H9 (cell line): ENCODE measurements around the gene TPM2. TPM values are rescaled to one million over a fixed set of nuclear protein-coding genes. Genes with fewer than 3 reads are reported as not detected.

ENCODE experiments used
- DNase-seq: peaks from one replicate; pipeline ENCODE4 v3.0.0-alpha.2; 2017
- H2AFZ ChIP-seq: one replicate; pipeline ENCODE4 v1.6.1; 2013; ENCODE audit warnings: mild to moderate bottlenecking, low read length, control low read depth, moderate library complexity
- H2AK5ac ChIP-seq: 2 replicates; pipeline ENCODE4 v1.6.1; 2013; ENCODE audit warnings: low read length, control low read depth, mixed read lengths; ENCODE audit not compliant: insufficient read length
- H2BK120ac ChIP-seq: one replicate; pipeline ENCODE4 v1.6.1; 2013; ENCODE audit warnings: low read depth, mild to moderate bottlenecking, low read length, control low read depth, inconsistent platforms; ENCODE audit not compliant: poor library complexity, severe bottlenecking
- H2BK12ac ChIP-seq: 2 replicates; pipeline ENCODE4 v1.6.1; 2013; ENCODE audit warnings: low read length, control low read depth, mixed read lengths, low read depth; ENCODE audit not compliant: insufficient read length
- H2BK15ac ChIP-seq: 2 replicates; pipeline ENCODE4 v1.6.1; 2013; ENCODE audit warnings: low read depth, low read length, control low read depth
- H2BK20ac ChIP-seq: one replicate; pipeline ENCODE4 v1.6.1; 2013; ENCODE audit warnings: low read depth, mild to moderate bottlenecking, low read length, control low read depth, inconsistent platforms; ENCODE audit not compliant: poor library complexity, severe bottlenecking
- H2BK5ac ChIP-seq: 2 replicates; pipeline ENCODE4 v1.6.1; 2013; ENCODE audit warnings: low read length, control low read depth, mixed read lengths; ENCODE audit not compliant: insufficient read length
- H3K14ac ChIP-seq: 2 replicates; pipeline ENCODE4 v1.6.1; 2013; ENCODE audit warnings: low read length, control low read depth; ENCODE audit not compliant: insufficient read depth
- H3K18ac ChIP-seq: 2 replicates; pipeline ENCODE4 v1.6.1; 2013; ENCODE audit warnings: low read depth, mild to moderate bottlenecking, mixed read lengths, low read length, control low read depth; ENCODE audit not compliant: insufficient read length
- H3K23ac ChIP-seq: 2 replicates; pipeline ENCODE4 v1.6.1; 2013; ENCODE audit warnings: low read length, control low read depth, mixed read lengths, low read depth; ENCODE audit not compliant: insufficient read length
- H3K23me2 ChIP-seq: 2 replicates; pipeline ENCODE4 v1.6.1; 2013; ENCODE audit warnings: low read depth, mild to moderate bottlenecking, mixed read lengths, low read length, control low read depth; ENCODE audit not compliant: insufficient read length, poor library complexity, severe bottlenecking
- H3K27ac ChIP-seq: 2 replicates; pipeline ENCODE4 v1.5.1; 2013; ENCODE audit warnings: low read length, control low read depth, mixed read lengths, low read depth; ENCODE audit not compliant: insufficient read length
- H3K27me3 ChIP-seq: 2 replicates; pipeline ENCODE4 v1.6.1; 2013; ENCODE audit warnings: low read length, control low read depth, inconsistent platforms; ENCODE audit not compliant: insufficient read depth
- H3K4ac ChIP-seq: 2 replicates; pipeline ENCODE4 v1.6.1; 2013; ENCODE audit warnings: low read depth, mild to moderate bottlenecking, control low read depth, inconsistent platforms, low read length, moderate library complexity
- H3K4me1 ChIP-seq: 2 replicates; pipeline ENCODE4 v1.6.1; 2013; ENCODE audit warnings: low read length, control low read depth, inconsistent platforms; ENCODE audit not compliant: insufficient read depth
- H3K4me2 ChIP-seq: 2 replicates; pipeline ENCODE4 v1.6.1; 2013; ENCODE audit warnings: low read length, control low read depth, mixed read lengths; ENCODE audit not compliant: insufficient read length, insufficient read depth
- H3K56ac ChIP-seq: 2 replicates; pipeline ENCODE4 v1.6.1; 2013; ENCODE audit warnings: low read depth, mild to moderate bottlenecking, mixed read lengths, low read length, control low read depth; ENCODE audit not compliant: insufficient read length
- H3K79me1 ChIP-seq: 2 replicates; pipeline ENCODE4 v1.6.1; 2013; ENCODE audit warnings: low read depth, mild to moderate bottlenecking, moderate library complexity, low read length, control low read depth, inconsistent platforms; ENCODE audit not compliant: insufficient read depth, poor library complexity, severe bottlenecking
- H3K79me2 ChIP-seq: 2 replicates; pipeline ENCODE4 v1.6.1; 2013; ENCODE audit warnings: low read length, control low read depth, inconsistent platforms; ENCODE audit not compliant: insufficient read depth
- H3K9ac ChIP-seq: 2 replicates; pipeline ENCODE4 v1.6.1; 2013; ENCODE audit warnings: low read length, control low read depth, mixed read lengths; ENCODE audit not compliant: insufficient read length; ENCODE audit errors: extremely low read depth
- H3K9me3 ChIP-seq: one replicate; pipeline ENCODE4 v1.6.1; 2013; ENCODE audit warnings: low read depth, low read length, inconsistent platforms; ENCODE audit not compliant: control insufficient read depth
- H3T11ph ChIP-seq: one replicate; pipeline ENCODE4 v1.6.1; 2013; ENCODE audit warnings: mild to moderate bottlenecking, low read length, control low read depth, inconsistent platforms
- H4K20me1 ChIP-seq: one replicate; pipeline ENCODE4 v1.6.1; 2013; ENCODE audit not compliant: control insufficient read depth, insufficient read length, insufficient read depth
- H4K5ac ChIP-seq: 2 replicates; pipeline ENCODE4 v1.6.1; 2013; ENCODE audit warnings: low read depth, mild to moderate bottlenecking, mixed read lengths, low read length, control low read depth; ENCODE audit not compliant: insufficient read length
- H4K8ac ChIP-seq: replicated peaks from 2 replicates; pipeline ENCODE4 v1.6.1; 2013; ENCODE audit warnings: low read length, control low read depth, mixed read lengths, low read depth; ENCODE audit not compliant: insufficient read length
- H4K91ac ChIP-seq: 2 replicates; pipeline ENCODE4 v1.6.1; 2013; ENCODE audit warnings: low read depth, mild to moderate bottlenecking, moderate library complexity, mixed read lengths, low read length, control low read depth; ENCODE audit not compliant: insufficient read length
- H3K27ac Mint-ChIP-seq, 3 experiments: 2 replicates in 2 of 3; 3 replicates in 1 of 3; pipeline ENCODE4 v1.8.0; 2020 to 2021; ENCODE audit warnings: mixed read lengths in 3 of 3, mild to moderate bottlenecking in 1 of 3, moderate library complexity in 1 of 3
- H3K27me3 Mint-ChIP-seq: 2 replicates; pipeline ENCODE4 v1.8.0; 2021; ENCODE audit warnings: low read depth, mild to moderate bottlenecking, moderate library complexity, mixed read lengths
- H3K36me3 Mint-ChIP-seq, 3 experiments: 2 replicates in 2 of 3; 3 replicates in 1 of 3; pipeline ENCODE4 v1.8.0; 2020 to 2021; ENCODE audit warnings: low read depth in 3 of 3, mixed read lengths in 3 of 3; ENCODE audit not compliant: insufficient read depth in 1 of 3
- H3K4me1 Mint-ChIP-seq, 2 experiments: 2 replicates each; pipeline ENCODE4 v1.8.0; 2020; ENCODE audit warnings: mixed read lengths in 2 of 2
- H3K4me3 Mint-ChIP-seq, 2 experiments: 2 replicates in 1 of 2; 3 replicates in 1 of 2; pipeline ENCODE4 v1.8.0; 2020 to 2021; ENCODE audit warnings: mild to moderate bottlenecking in 2 of 2, mixed read lengths in 2 of 2, moderate library complexity in 1 of 2
- H3K9me3 Mint-ChIP-seq, 2 experiments: 2 replicates in 1 of 2; 3 replicates in 1 of 2; pipeline ENCODE4 v1.8.0; 2020; ENCODE audit warnings: mild to moderate bottlenecking in 2 of 2, mixed read lengths in 2 of 2, moderate library complexity in 1 of 2
- CTCF ChIP-seq: fragments of 200-600 bp; sonication (generic); conservative IDR thresholded peaks from 3 replicates; pipeline ENCODE4 v1.8.0; 2021; ENCODE audit warnings: antibody characterized with exemption, mild to moderate bottlenecking
- WGBS: extraction: QIAGEN DNeasy Blood & Tissue Kit; methylation state at CpG from one replicate; pipeline ENCODE4 v1.1.7; 2013; ENCODE audit warnings: missing lambda C conversion rate, low lambda C conversion rate, mixed read lengths; ENCODE audit not compliant: insufficient read length; ENCODE audit errors: extremely low coverage; 5-methylcytosine and 5-hydroxymethylcytosine counted together
- total RNA-seq: library from RNA; stranded (reverse); gene quantifications from 2 replicates; pipeline ENCODE4 v1.2.1, GENCODE V29; 2021

The TPM2 gene
- total RNA-seq, 1 experiment from 2014 or later: 225 TPM

GRCh38 chr9:35650341-35651158 is 39.2 kb downstream of the TPM2 start, which contains the start of gene SIT1:
SIT1 (minus strand) TSS chr9:35650931; CDS start chr9:35650853, 78 bp downstream.
- no CpG with 5 or more reads among the region's 22 CpGs for WGBS
- Histone ChIP-seq H2BK12ac (no peak within 1 kb of the TSS), H3K4me2 (peak within 1 kb of the TSS; percentile 26), H2BK120ac (no peak within 1 kb of the TSS), H3K79me1 (no peaks in the 10 kb centered on the region), H2AK5ac (no peak within 1 kb of the TSS), H3T11ph (no peak within 1 kb of the TSS), H3K4ac (no peak within 1 kb of the TSS), H3K23ac (no peak within 1 kb of the TSS), H3K18ac (peak within 1 kb of the TSS; percentile 77), H4K91ac (no peak within 1 kb of the TSS), H3K4me1 (peaks cover 3% of the 10 kb centered on the region; the same call in 1 of the 2 replicates), H2BK20ac (no peak within 1 kb of the TSS), H4K20me1 (no peaks in the 10 kb centered on the region), H3K9ac (no peak within 1 kb of the TSS), H3K23me2 (no peaks in the 10 kb centered on the region), H3K56ac (no peak within 1 kb of the TSS), H4K8ac (no peak within 1 kb of the TSS), H2BK5ac (no peak within 1 kb of the TSS), H3K9me3 (no peaks in the 10 kb centered on the region), H2BK15ac (no peak within 1 kb of the TSS), H2AFZ (no peak within 1 kb of the TSS), H3K27me3 (0 out of 2 replicates have a peak, but pooled peaks cover 2% of the 10 kb centered on the region), H3K79me2 (no peaks in the 10 kb centered on the region), H3K14ac (peak within 1 kb of the TSS; percentile 93), H4K5ac (no peak within 1 kb of the TSS), H3K27ac (no peak within 1 kb of the TSS)
- peak within 1 kb of the TSS in 1 of 2 experiments; percentile 14; a peak in 2 of 5 replicates for H3K4me3 Mint-ChIP-seq
- no peaks in the 10 kb centered on the region for H3K36me3 Mint-ChIP-seq
- TF ChIP-seq CTCF: no peak
- H3K27me3 Mint-ChIP-seq: peaks cover 5% of the 10 kb centered on the region
- H3K4me1 Mint-ChIP-seq: peaks cover 26 to 33% of the 10 kb centered on the region in 2 experiments
- no peaks in the 10 kb centered on the region for H3K9me3 Mint-ChIP-seq
- H3K27ac Mint-ChIP-seq: peak within 1 kb of the TSS in 1 of 3 experiments; percentile 13; a peak in 1 of 7 replicates
- DNase-seq: no peak
